Spleen (tissue), 11 donors: ENCODE measurements around the gene BPTF. TPM values are rescaled to one million over a fixed set of nuclear protein-coding genes. Genes with fewer than 3 reads are reported as not detected.
"Not testable (repeated sequence)": the region's sequence is repeated elsewhere in the genome, so short reads cannot be mapped to it uniquely, and the experiment has no call there.

Experiments used
- DNase-seq: peaks from one replicate; pipeline ENCODE4 v3.0.0-alpha.2; 2020
- H3K27ac ChIP-seq, 8 donors: fragments of 200-600 bp; sonication (generic) in 7 of 8; 1 replicate in 4 of 8; 2 replicates in 4 of 8; pipeline versions ENCODE4 v1.5.0 to v1.8.0; 2016 to 2021; ENCODE audit warnings: inconsistent platforms in 4 of 8, mild to moderate bottlenecking in 4 of 8, moderate library complexity in 1 of 8
- H3K27me3 ChIP-seq, 7 donors: fragments of 200-600 bp; sonication (generic) in 6 of 7; replicated peaks in 1 of 7; 1 replicate in 4 of 7; 2 replicates in 3 of 7; pipeline versions ENCODE4 v1.5.0 to v1.8.0; 2016 to 2021; ENCODE audit warnings: inconsistent platforms in 3 of 7, mild to moderate bottlenecking in 1 of 7
- H3K36me3 ChIP-seq, 6 donors: fragments of 200-600 bp; sonication (generic) in 5 of 6; 1 replicate in 4 of 6; 2 replicates in 2 of 6; pipeline versions ENCODE4 v1.5.0 to v1.8.0; 2016 to 2021; ENCODE audit warnings: inconsistent platforms in 2 of 6
- H3K4me1 ChIP-seq, 6 donors: fragments of 200-600 bp; sonication (generic) in 5 of 6; 1 replicate in 3 of 6; 2 replicates in 3 of 6; pipeline versions ENCODE4 v1.5.0 to v1.8.0; 2016 to 2021; ENCODE audit warnings: inconsistent platforms in 3 of 6
- H3K4me3 ChIP-seq, 8 donors: fragments of 200-600 bp; sonication (generic) in 7 of 8; 1 replicate in 4 of 8; 2 replicates in 4 of 8; pipeline versions ENCODE4 v1.5.0 to v1.8.0; 2016 to 2021; ENCODE audit warnings: inconsistent platforms in 4 of 8, mild to moderate bottlenecking in 4 of 8, moderate library complexity in 2 of 8
- H3K9me3 ChIP-seq, 8 donors: fragments of 200-600 bp; sonication (generic) in 7 of 8; 1 replicate in 4 of 8; 2 replicates in 4 of 8; pipeline versions ENCODE4 v1.5.0 to v1.8.0; 2016 to 2021; ENCODE audit warnings: inconsistent platforms in 4 of 8
- POLR2A ChIP-seq, 3 donors: fragments of 450-650 bp; IDR thresholded peaks; one replicate each; pipeline ENCODE4 v1.5.1; 2017; ENCODE audit warnings: antibody characterized with exemption in 3 of 3, mild to moderate bottlenecking in 1 of 3
- POLR2AphosphoS5 ChIP-seq, 3 donors: sonication (generic); formaldehyde crosslinking; IDR thresholded peaks; one replicate each; pipeline ENCODE4 v1.5.1; 2017; ENCODE audit warnings: antibody characterized with exemption in 3 of 3
- WGBS, 5 donors: extraction: QIAGEN DNeasy Blood & Tissue Kit in 3 of 5; methylation state at CpG; one replicate each; pipeline versions ENCODE4 v1.1.5 to v1.1.7; 2013 to 2018; 5-methylcytosine and 5-hydroxymethylcytosine counted together
- intact Hi-C: fragments of 100-400 bp; cut with DNase I; formaldehyde crosslinking; loops from one replicate; pipeline ENCODE4 v1.15.0; 2023; ENCODE audit warnings: low total_unique reads
- polyA plus RNA-seq, 3 donors: library from polyadenylated mRNA; stranded (reverse); fragments of 200-250 nt; gene quantifications; one replicate each; pipeline ENCODE4 v1.2.1, GENCODE V29; 2013
- total RNA-seq, 7 donors: library from RNA; depleted of rRNA in 3 of 7; stranded (reverse); fragments of >200 nt in 3 of 7; fragmentation: NEBNext Ultra II Directional in 4 of 7; extraction: Animal tissue kit (Norgen Biotek cat#: 25700) in 4 of 7; gene quantifications; one replicate each; pipeline versions ENCODE4 v1.1.0 to v1.2.1, GENCODE V29; 2016 to 2021
- TF ChIP-seq, protein P1 (sequence below), 11 experiments: fragments of 200-600 bp in 7 of 11; fragments of 450-650 bp in 4 of 11; sonication (generic) in 4 of 11; IDR thresholded peaks in 8 of 11; conservative IDR thresholded peaks in 3 of 11; 1 replicate in 7 of 11; 2 replicates in 4 of 11; pipeline versions ENCODE4 v1.4.0 to v1.8.0; 2016 to 2021; ENCODE audit warnings: antibody characterized with exemption in 11 of 11, inconsistent platforms in 4 of 11, mild to moderate bottlenecking in 1 of 11
- donor health status: healthy with polysubstance abuse.
- donor health status: DM: no; HTN: no; CAD: no; lungs with moderate emphysema.
- donor health status: DM: no; HTN: no; CAD: no.
- donor health status: Bipolar disorder and iron deficiency.
- donor health status: healthy.
- donor health status: DM: no; HTN: no; CAD: no.
- donor health status: DM: yes; HTN: yes; CAD: no.

The BPTF gene
- total and polyA plus RNA-seq, 10 donors, result 12.3 to 148 (median 120) TPM

DNA sequence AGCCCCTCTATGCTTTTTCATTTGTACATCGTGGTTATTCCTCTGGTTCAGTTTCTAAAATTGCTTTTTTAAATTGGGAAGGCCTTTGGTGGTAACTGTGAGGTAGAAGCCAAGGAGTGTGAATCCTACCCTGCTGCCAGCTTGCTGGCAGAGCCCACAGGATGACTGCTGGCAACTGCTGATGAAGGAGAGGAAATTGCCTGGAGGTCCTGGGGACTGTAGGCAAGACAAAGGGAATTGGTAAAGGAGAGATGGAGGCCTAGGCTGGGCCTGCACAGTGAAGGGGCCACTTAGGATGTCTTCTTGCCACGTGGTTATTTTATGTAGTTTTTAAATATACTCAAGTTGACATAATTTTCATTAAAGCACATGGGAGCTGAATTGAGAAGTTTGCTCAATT, 155.2 kb downstream of the BPTF start:
- no peak overlapping the region for H3K4me3 ChIP-seq
- 77 to 93% (median 82%) methylated on average over 2 of the region's 2 CpGs for whole genome bisulfite sequencing, 5 donors
- TF ChIP-seq POLR2AphosphoS5 (IDR thresholded peaks at IDR 0.05), result no peak
- no peak for TF ChIP-seq POLR2A (IDR thresholded peaks at IDR 0.05)
- TF ChIP-seq, protein P1, sequence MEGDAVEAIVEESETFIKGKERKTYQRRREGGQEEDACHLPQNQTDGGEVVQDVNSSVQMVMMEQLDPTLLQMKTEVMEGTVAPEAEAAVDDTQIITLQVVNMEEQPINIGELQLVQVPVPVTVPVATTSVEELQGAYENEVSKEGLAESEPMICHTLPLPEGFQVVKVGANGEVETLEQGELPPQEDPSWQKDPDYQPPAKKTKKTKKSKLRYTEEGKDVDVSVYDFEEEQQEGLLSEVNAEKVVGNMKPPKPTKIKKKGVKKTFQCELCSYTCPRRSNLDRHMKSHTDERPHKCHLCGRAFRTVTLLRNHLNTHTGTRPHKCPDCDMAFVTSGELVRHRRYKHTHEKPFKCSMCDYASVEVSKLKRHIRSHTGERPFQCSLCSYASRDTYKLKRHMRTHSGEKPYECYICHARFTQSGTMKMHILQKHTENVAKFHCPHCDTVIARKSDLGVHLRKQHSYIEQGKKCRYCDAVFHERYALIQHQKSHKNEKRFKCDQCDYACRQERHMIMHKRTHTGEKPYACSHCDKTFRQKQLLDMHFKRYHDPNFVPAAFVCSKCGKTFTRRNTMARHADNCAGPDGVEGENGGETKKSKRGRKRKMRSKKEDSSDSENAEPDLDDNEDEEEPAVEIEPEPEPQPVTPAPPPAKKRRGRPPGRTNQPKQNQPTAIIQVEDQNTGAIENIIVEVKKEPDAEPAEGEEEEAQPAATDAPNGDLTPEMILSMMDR (IDR thresholded peaks at IDR 0.05 in 8 of 11, conservative IDR thresholded peaks at IDR 0.05 in 3 of 11), result no peak

DNA sequence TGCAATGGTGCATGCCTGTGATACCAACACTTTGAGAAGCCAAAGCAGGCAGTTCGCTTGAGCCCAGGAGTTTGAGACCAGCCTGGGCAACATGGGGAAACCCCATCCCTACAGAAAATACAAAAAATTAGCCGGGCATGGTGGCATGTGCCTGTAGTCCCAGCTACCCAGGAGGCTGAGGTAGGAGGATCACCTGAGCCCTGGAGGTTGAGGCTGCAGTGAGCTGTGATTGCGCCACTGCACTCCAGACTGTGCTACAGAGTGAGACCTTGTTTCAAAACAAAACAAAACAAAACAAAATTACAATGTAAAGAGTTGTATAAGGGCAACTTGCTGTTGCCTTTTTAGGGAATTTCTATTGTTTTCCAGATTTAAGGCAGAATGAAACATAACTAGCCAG, 155.6 kb downstream of the BPTF start:
- DNase-seq, result peak; percentile 23
- intact Hi-C loops, H3K9me3 ChIP-seq, H3K27me3 ChIP-seq, H3K4me1 ChIP-seq, H3K4me3 ChIP-seq, H3K27ac ChIP-seq: not testable (repeated sequence)
- WGBS, 5 donors, result 55 to 60% (median 57%) methylated on average over 3 of the region's 3 CpGs
- peaks cover 0 to 70% (median 12%) of the 10 kb centered on the region in 6 donors for H3K36me3 ChIP-seq

More for the DNA sequence above, 155.2 kb downstream of the BPTF start:
- Histone ChIP-seq H3K27me3 (no peaks in the 10 kb centered on the region), H3K36me3 (peaks cover 0 to 74% (median 14%) of the 10 kb centered on the region in 6 donors), H3K4me1 (no peaks in the 10 kb centered on the region), H3K27ac (no peak overlapping the region), H3K9me3 (no peaks in the 10 kb centered on the region)
- intact Hi-C loops, result no loop called here
- no peak for DNase-seq

DNA sequence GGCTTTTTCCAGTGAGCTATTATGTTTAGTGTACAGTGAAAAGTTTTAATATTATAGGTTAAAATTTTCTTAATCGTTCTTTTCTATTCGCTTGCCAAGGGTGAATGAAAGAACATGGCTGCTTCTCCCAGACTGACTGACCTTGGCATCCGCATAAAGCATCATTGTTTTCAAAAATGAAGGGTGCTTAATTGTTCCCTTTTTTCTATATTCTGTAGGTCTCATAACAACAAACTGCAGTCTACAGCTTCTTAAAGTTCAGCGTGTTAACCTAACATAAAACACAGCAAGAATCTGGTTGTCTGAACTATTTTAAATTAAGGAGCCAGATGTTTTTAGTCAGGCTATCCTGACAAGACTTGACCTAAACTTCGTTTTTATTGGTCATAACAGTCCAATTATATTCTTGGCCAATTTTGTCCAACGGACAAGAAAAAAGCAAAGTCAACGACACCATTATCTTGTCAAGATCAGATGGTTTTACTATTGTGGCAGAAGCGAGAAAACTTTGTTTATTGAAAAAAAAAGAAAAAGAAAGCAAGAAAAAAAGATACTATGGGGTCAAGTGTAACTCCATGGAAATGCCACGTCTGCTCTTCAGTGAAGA, 156.8 kb downstream of the BPTF start:
- no peak overlapping the region for H3K27ac ChIP-seq
- H3K4me3 ChIP-seq, result no peak overlapping the region
- no peaks in the 10 kb centered on the region for H3K9me3 ChIP-seq
- no peaks in the 10 kb centered on the region for H3K27me3 ChIP-seq
- H3K36me3 ChIP-seq, result peaks cover 0 to 58% (median 4%) of the 10 kb centered on the region in 6 donors
- no peaks in the 10 kb centered on the region for H3K4me1 ChIP-seq
- TF ChIP-seq, protein P1 (IDR thresholded peaks at IDR 0.05 in 8 of 11, conservative IDR thresholded peaks at IDR 0.05 in 3 of 11), result no peak
- TF ChIP-seq POLR2A (IDR thresholded peaks at IDR 0.05) (no peak), POLR2AphosphoS5 (IDR thresholded peaks at IDR 0.05) (no peak)
- intact Hi-C loops, result no loop called here
- DNase-seq, result no peak
- WGBS, 5 donors, result 74 to 85% (median 84%) methylated on average over 9 of the region's 9 CpGs

DNA sequence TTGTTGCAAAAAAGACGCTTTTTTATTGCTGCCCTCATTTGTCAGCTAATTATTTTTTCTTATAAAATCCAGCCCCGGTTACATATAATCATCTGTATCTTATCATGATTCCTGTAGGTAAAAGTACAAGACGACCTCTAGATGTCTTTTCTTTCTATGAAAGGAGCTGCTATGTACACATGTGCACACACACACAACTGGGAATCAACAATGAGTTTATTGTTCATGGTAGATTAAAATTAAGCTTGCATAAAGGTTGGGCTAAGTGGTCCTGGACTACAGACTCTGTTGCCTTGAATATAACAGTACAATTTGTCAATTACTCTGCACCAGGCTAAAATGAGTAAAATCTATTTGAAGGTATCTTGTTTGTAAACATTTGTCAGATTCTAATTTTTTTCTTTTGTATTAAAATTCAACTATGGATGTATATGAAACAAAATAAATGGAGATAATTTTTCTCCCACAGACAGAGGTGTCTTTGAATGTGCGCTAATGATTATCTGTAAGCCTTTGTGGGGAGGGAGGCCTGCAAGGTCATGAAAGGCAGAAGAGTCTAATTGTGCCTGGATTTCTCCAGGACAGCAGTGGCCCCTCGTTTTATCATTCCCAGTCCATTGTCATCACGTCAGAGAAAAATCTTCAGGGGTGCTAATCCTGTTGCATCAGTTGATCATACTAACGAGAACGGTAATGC, 157.5 kb downstream of the BPTF start:
- intact Hi-C loops, result no loop called here
- no peaks in the 10 kb centered on the region for H3K27me3 ChIP-seq
- no peak for DNase-seq
- peaks cover 0 to 52% (median 3%) of the 10 kb centered on the region in 6 donors for H3K36me3 ChIP-seq
- TF ChIP-seq, protein P1 (IDR thresholded peaks at IDR 0.05 in 8 of 11, conservative IDR thresholded peaks at IDR 0.05 in 3 of 11), result no peak
- TF ChIP-seq POLR2A (IDR thresholded peaks at IDR 0.05) (no peak), POLR2AphosphoS5 (IDR thresholded peaks at IDR 0.05) (no peak)
- H3K4me3 ChIP-seq, result no peak overlapping the region
- WGBS, 5 donors, result 86 to 93% (median 90%) methylated on average over 8 of the region's 8 CpGs
- no peaks in the 10 kb centered on the region for H3K9me3 ChIP-seq
- no peak overlapping the region for H3K27ac ChIP-seq
- H3K4me1 ChIP-seq, result no peaks in the 10 kb centered on the region
